ENCODE results near the gene OR4C6.

- TF ChIP-seq EZH2 (IDR thresholded peaks at IDR 0.05; ENCODE audit: borderline replicate concordance, insufficient read depth, low read depth, low read length, poor library complexity, severe bottlenecking) (no peak), CTCF (IDR thresholded peaks at IDR 0.05) (peak; percentile 37)
These were observed 45.0 kb downstream of the OR4C6 start for GRCh38 chr11:55707029-55707428.

All from B cell (primary cell).